H9 (cell line): ENCODE results near the gene CCSER1. TPM values are rescaled to one million over a fixed set of nuclear protein-coding genes. Genes with fewer than 3 reads are reported as not detected.

Experiments
- DNase-seq: peaks from one replicate; pipeline ENCODE4 v3.0.0-alpha.2; 2017
- H2AFZ ChIP-seq: one replicate; pipeline ENCODE4 v1.6.1; 2013; ENCODE audit warnings: mild to moderate bottlenecking, low read length, control low read depth, moderate library complexity
- H2AK5ac ChIP-seq: 2 replicates; pipeline ENCODE4 v1.6.1; 2013; ENCODE audit warnings: low read length, control low read depth, mixed read lengths; ENCODE audit not compliant: insufficient read length
- H2BK120ac ChIP-seq: one replicate; pipeline ENCODE4 v1.6.1; 2013; ENCODE audit warnings: low read depth, mild to moderate bottlenecking, low read length, control low read depth, inconsistent platforms; ENCODE audit not compliant: poor library complexity, severe bottlenecking
- H2BK12ac ChIP-seq: 2 replicates; pipeline ENCODE4 v1.6.1; 2013; ENCODE audit warnings: low read length, control low read depth, mixed read lengths, low read depth; ENCODE audit not compliant: insufficient read length
- H2BK15ac ChIP-seq: 2 replicates; pipeline ENCODE4 v1.6.1; 2013; ENCODE audit warnings: low read depth, low read length, control low read depth
- H2BK20ac ChIP-seq: one replicate; pipeline ENCODE4 v1.6.1; 2013; ENCODE audit warnings: low read depth, mild to moderate bottlenecking, low read length, control low read depth, inconsistent platforms; ENCODE audit not compliant: poor library complexity, severe bottlenecking
- H2BK5ac ChIP-seq: 2 replicates; pipeline ENCODE4 v1.6.1; 2013; ENCODE audit warnings: low read length, control low read depth, mixed read lengths; ENCODE audit not compliant: insufficient read length
- H3K14ac ChIP-seq: 2 replicates; pipeline ENCODE4 v1.6.1; 2013; ENCODE audit warnings: low read length, control low read depth; ENCODE audit not compliant: insufficient read depth
- H3K18ac ChIP-seq: 2 replicates; pipeline ENCODE4 v1.6.1; 2013; ENCODE audit warnings: low read depth, mild to moderate bottlenecking, mixed read lengths, low read length, control low read depth; ENCODE audit not compliant: insufficient read length
- H3K23ac ChIP-seq: 2 replicates; pipeline ENCODE4 v1.6.1; 2013; ENCODE audit warnings: low read length, control low read depth, mixed read lengths, low read depth; ENCODE audit not compliant: insufficient read length
- H3K23me2 ChIP-seq: 2 replicates; pipeline ENCODE4 v1.6.1; 2013; ENCODE audit warnings: low read depth, mild to moderate bottlenecking, mixed read lengths, low read length, control low read depth; ENCODE audit not compliant: insufficient read length, poor library complexity, severe bottlenecking
- H3K27ac ChIP-seq: 2 replicates; pipeline ENCODE4 v1.5.1; 2013; ENCODE audit warnings: low read length, control low read depth, mixed read lengths, low read depth; ENCODE audit not compliant: insufficient read length
- H3K27me3 ChIP-seq: 2 replicates; pipeline ENCODE4 v1.6.1; 2013; ENCODE audit warnings: low read length, control low read depth, inconsistent platforms; ENCODE audit not compliant: insufficient read depth
- H3K4ac ChIP-seq: 2 replicates; pipeline ENCODE4 v1.6.1; 2013; ENCODE audit warnings: low read depth, mild to moderate bottlenecking, control low read depth, inconsistent platforms, low read length, moderate library complexity
- H3K4me1 ChIP-seq: 2 replicates; pipeline ENCODE4 v1.6.1; 2013; ENCODE audit warnings: low read length, control low read depth, inconsistent platforms; ENCODE audit not compliant: insufficient read depth
- H3K4me2 ChIP-seq: 2 replicates; pipeline ENCODE4 v1.6.1; 2013; ENCODE audit warnings: low read length, control low read depth, mixed read lengths; ENCODE audit not compliant: insufficient read length, insufficient read depth
- H3K56ac ChIP-seq: 2 replicates; pipeline ENCODE4 v1.6.1; 2013; ENCODE audit warnings: low read depth, mild to moderate bottlenecking, mixed read lengths, low read length, control low read depth; ENCODE audit not compliant: insufficient read length
- H3K79me1 ChIP-seq: 2 replicates; pipeline ENCODE4 v1.6.1; 2013; ENCODE audit warnings: low read depth, mild to moderate bottlenecking, moderate library complexity, low read length, control low read depth, inconsistent platforms; ENCODE audit not compliant: insufficient read depth, poor library complexity, severe bottlenecking
- H3K79me2 ChIP-seq: 2 replicates; pipeline ENCODE4 v1.6.1; 2013; ENCODE audit warnings: low read length, control low read depth, inconsistent platforms; ENCODE audit not compliant: insufficient read depth
- H3K9ac ChIP-seq: 2 replicates; pipeline ENCODE4 v1.6.1; 2013; ENCODE audit warnings: low read length, control low read depth, mixed read lengths; ENCODE audit not compliant: insufficient read length; ENCODE audit errors: extremely low read depth
- H3K9me3 ChIP-seq: one replicate; pipeline ENCODE4 v1.6.1; 2013; ENCODE audit warnings: low read depth, low read length, inconsistent platforms; ENCODE audit not compliant: control insufficient read depth
- H3T11ph ChIP-seq: one replicate; pipeline ENCODE4 v1.6.1; 2013; ENCODE audit warnings: mild to moderate bottlenecking, low read length, control low read depth, inconsistent platforms
- H4K20me1 ChIP-seq: one replicate; pipeline ENCODE4 v1.6.1; 2013; ENCODE audit not compliant: control insufficient read depth, insufficient read length, insufficient read depth
- H4K5ac ChIP-seq: 2 replicates; pipeline ENCODE4 v1.6.1; 2013; ENCODE audit warnings: low read depth, mild to moderate bottlenecking, mixed read lengths, low read length, control low read depth; ENCODE audit not compliant: insufficient read length
- H4K8ac ChIP-seq: replicated peaks from 2 replicates; pipeline ENCODE4 v1.6.1; 2013; ENCODE audit warnings: low read length, control low read depth, mixed read lengths, low read depth; ENCODE audit not compliant: insufficient read length
- H4K91ac ChIP-seq: 2 replicates; pipeline ENCODE4 v1.6.1; 2013; ENCODE audit warnings: low read depth, mild to moderate bottlenecking, moderate library complexity, mixed read lengths, low read length, control low read depth; ENCODE audit not compliant: insufficient read length
- H3K27ac Mint-ChIP-seq, 3 experiments: 2 replicates in 2 of 3; 3 replicates in 1 of 3; pipeline ENCODE4 v1.8.0; 2020 to 2021; ENCODE audit warnings: mixed read lengths in 3 of 3, mild to moderate bottlenecking in 1 of 3, moderate library complexity in 1 of 3
- H3K27me3 Mint-ChIP-seq: 2 replicates; pipeline ENCODE4 v1.8.0; 2021; ENCODE audit warnings: low read depth, mild to moderate bottlenecking, moderate library complexity, mixed read lengths
- H3K36me3 Mint-ChIP-seq, 3 experiments: 2 replicates in 2 of 3; 3 replicates in 1 of 3; pipeline ENCODE4 v1.8.0; 2020 to 2021; ENCODE audit warnings: low read depth in 3 of 3, mixed read lengths in 3 of 3; ENCODE audit not compliant: insufficient read depth in 1 of 3
- H3K4me1 Mint-ChIP-seq, 2 experiments: 2 replicates each; pipeline ENCODE4 v1.8.0; 2020; ENCODE audit warnings: mixed read lengths in 2 of 2
- H3K4me3 Mint-ChIP-seq, 2 experiments: 2 replicates in 1 of 2; 3 replicates in 1 of 2; pipeline ENCODE4 v1.8.0; 2020 to 2021; ENCODE audit warnings: mild to moderate bottlenecking in 2 of 2, mixed read lengths in 2 of 2, moderate library complexity in 1 of 2
- H3K9me3 Mint-ChIP-seq, 2 experiments: 2 replicates in 1 of 2; 3 replicates in 1 of 2; pipeline ENCODE4 v1.8.0; 2020; ENCODE audit warnings: mild to moderate bottlenecking in 2 of 2, mixed read lengths in 2 of 2, moderate library complexity in 1 of 2
- WGBS: extraction: QIAGEN DNeasy Blood & Tissue Kit; methylation state at CpG from one replicate; pipeline ENCODE4 v1.1.7; 2013; ENCODE audit warnings: missing lambda C conversion rate, low lambda C conversion rate, mixed read lengths; ENCODE audit not compliant: insufficient read length; ENCODE audit errors: extremely low coverage; 5-methylcytosine and 5-hydroxymethylcytosine counted together
- total RNA-seq: library from RNA; stranded (reverse); gene quantifications from 2 replicates; pipeline ENCODE4 v1.2.1, GENCODE V29; 2021
- TF ChIP-seq, protein P1 (sequence below): fragments of 200-600 bp; sonication (generic); conservative IDR thresholded peaks from 3 replicates; pipeline ENCODE4 v1.8.0; 2021; ENCODE audit warnings: antibody characterized with exemption, mild to moderate bottlenecking

Gene CCSER1
- total RNA-seq, 1 experiment from 2014 or later = 0.37 TPM

DNA sequence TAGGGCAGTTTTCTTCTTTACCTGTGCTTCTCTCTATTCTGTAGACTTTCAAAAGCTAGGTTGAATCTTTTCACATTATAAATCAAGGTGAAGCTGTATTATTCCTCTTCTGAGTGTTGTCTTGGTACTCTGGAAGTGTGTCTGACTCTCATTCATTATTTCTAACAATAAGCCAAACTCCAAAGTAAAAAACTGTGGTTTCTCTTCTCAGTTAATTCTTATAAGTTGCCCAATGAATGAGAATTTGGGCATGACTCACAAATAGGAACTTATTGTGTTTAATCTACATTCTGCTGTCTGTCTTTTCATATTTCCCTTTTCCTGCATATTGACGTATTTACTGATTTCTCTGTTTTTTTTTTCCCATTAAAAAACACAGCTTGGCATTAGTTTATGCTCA is 714.5 kb downstream of the CCSER1 start:
- Mint-ChIP-seq H3K36me3 (peaks cover 0 to 7% (median 0%) of the 10 kb centered on the region in 3 experiments; a peak in 4 of 7 replicates), H3K27me3 (no peaks in the 10 kb centered on the region), H3K4me3 (no peak overlapping the region), H3K9me3 (no peaks in the 10 kb centered on the region; a peak in 1 of 5 replicates), H3K4me1 (peaks cover 3 to 14% of the 10 kb centered on the region in 2 experiments; a peak in 2 of 4 replicates), H3K27ac (no peak overlapping the region; a peak in 1 of 7 replicates)
- Histone ChIP-seq H3K4ac (no peak overlapping the region), H3K18ac (no peak overlapping the region), H4K91ac (no peak overlapping the region), H3K27me3 (no peaks in the 10 kb centered on the region), H2BK120ac (no peak overlapping the region), H2AFZ (no peak overlapping the region), H2BK15ac (no peak overlapping the region), H4K5ac (no peak overlapping the region), H2AK5ac (no peak overlapping the region), H3K14ac (no peak overlapping the region), H3K4me1 (no peaks in the 10 kb centered on the region), H3K27ac (no peak overlapping the region), H3K9me3 (no peaks in the 10 kb centered on the region), H3K56ac (no peak overlapping the region), H3T11ph (no peak overlapping the region), H2BK20ac (no peak overlapping the region), H2BK5ac (no peak overlapping the region), H3K4me2 (no peak overlapping the region), H4K20me1 (no peaks in the 10 kb centered on the region), H3K23me2 (no peaks in the 10 kb centered on the region), H4K8ac (no peak overlapping the region), H3K79me1 (no peaks in the 10 kb centered on the region), H3K79me2 (no peaks in the 10 kb centered on the region), H3K23ac (no peak overlapping the region), H3K9ac (no peak overlapping the region), H2BK12ac (no peak overlapping the region)
- TF ChIP-seq, protein P1, sequence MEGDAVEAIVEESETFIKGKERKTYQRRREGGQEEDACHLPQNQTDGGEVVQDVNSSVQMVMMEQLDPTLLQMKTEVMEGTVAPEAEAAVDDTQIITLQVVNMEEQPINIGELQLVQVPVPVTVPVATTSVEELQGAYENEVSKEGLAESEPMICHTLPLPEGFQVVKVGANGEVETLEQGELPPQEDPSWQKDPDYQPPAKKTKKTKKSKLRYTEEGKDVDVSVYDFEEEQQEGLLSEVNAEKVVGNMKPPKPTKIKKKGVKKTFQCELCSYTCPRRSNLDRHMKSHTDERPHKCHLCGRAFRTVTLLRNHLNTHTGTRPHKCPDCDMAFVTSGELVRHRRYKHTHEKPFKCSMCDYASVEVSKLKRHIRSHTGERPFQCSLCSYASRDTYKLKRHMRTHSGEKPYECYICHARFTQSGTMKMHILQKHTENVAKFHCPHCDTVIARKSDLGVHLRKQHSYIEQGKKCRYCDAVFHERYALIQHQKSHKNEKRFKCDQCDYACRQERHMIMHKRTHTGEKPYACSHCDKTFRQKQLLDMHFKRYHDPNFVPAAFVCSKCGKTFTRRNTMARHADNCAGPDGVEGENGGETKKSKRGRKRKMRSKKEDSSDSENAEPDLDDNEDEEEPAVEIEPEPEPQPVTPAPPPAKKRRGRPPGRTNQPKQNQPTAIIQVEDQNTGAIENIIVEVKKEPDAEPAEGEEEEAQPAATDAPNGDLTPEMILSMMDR = no peak
- no CpG with 5 or more reads among the region's 1 CpG for WGBS
- DNase-seq = no peak
